Prostate gland (tissue), 2 donors: ENCODE results near the gene SPINT1. TPM values are rescaled to one million over a fixed set of nuclear protein-coding genes. Genes with fewer than 3 reads are reported as not detected.

Experiments
- DNase-seq: peaks from one replicate; pipeline ENCODE4 v3.0.0-alpha.2; 2019; ENCODE audit warnings: low spot score
- H3K27ac ChIP-seq, 2 donors: fragments of 200-600 bp; sonication (generic); 2 replicates each; pipeline ENCODE4 v1.5.1; 2017 to 2019
- H3K27me3 ChIP-seq: fragments of 200-600 bp; sonication (generic); replicated peaks from 2 replicates; pipeline ENCODE4 v1.5.1; 2019; ENCODE audit not compliant: insufficient read depth
- H3K36me3 ChIP-seq, 2 donors: fragments of 200-600 bp; sonication (generic); 1 replicate in 1 of 2; 2 replicates in 1 of 2; pipeline versions ENCODE4 v1.5.1 to v1.8.1; 2017 to 2019
- H3K4me1 ChIP-seq: fragments of 200-600 bp; sonication (generic); replicated peaks from 2 replicates; pipeline ENCODE4 v1.5.1; 2019
- H3K4me3 ChIP-seq, 2 donors: fragments of 200-600 bp; sonication (generic); 2 replicates each; pipeline ENCODE4 v1.5.1; 2017 to 2019
- H3K9me3 ChIP-seq: fragments of 200-600 bp; sonication (generic); 2 replicates; pipeline ENCODE4 v1.5.1; 2017
- POLR2A ChIP-seq: fragments of 450-650 bp; IDR thresholded peaks from one replicate; pipeline ENCODE4 v1.6.1; 2016; ENCODE audit warnings: antibody characterized with exemption, mild to moderate bottlenecking
- POLR2AphosphoS5 ChIP-seq: sonication (generic); formaldehyde crosslinking; IDR thresholded peaks from one replicate; pipeline ENCODE4 v1.6.1; 2017; ENCODE audit warnings: antibody characterized with exemption
- WGBS: methylation state at CpG from one replicate; pipeline ENCODE4 v1.1.5; 2018; 5-methylcytosine and 5-hydroxymethylcytosine counted together
- intact Hi-C: fragments of 100-400 bp; cut with DNase I; formaldehyde crosslinking; loops from one replicate; pipeline ENCODE4 v1.14.2; 2022
- total RNA-seq, 2 donors: library from RNA; depleted of rRNA; stranded (reverse); fragments of >200 nt; gene quantifications; one replicate each; pipeline ENCODE4 v1.1.0, GENCODE V29; 2016
- TF ChIP-seq, protein P1 (sequence below), 4 experiments: fragments of 200-600 bp in 2 of 4; fragments of 450-650 bp in 2 of 4; sonication (generic) in 2 of 4; IDR thresholded peaks; 1 replicate in 3 of 4; 2 replicates in 1 of 4; pipeline ENCODE4 v1.5.1; 2016 to 2019; ENCODE audit warnings: antibody characterized with exemption in 4 of 4, mild to moderate bottlenecking in 2 of 4, moderate library complexity in 2 of 4

SPINT1 gene
- total RNA-seq, 2 donors from 2014 or later: 143 to 295 TPM

DNA sequence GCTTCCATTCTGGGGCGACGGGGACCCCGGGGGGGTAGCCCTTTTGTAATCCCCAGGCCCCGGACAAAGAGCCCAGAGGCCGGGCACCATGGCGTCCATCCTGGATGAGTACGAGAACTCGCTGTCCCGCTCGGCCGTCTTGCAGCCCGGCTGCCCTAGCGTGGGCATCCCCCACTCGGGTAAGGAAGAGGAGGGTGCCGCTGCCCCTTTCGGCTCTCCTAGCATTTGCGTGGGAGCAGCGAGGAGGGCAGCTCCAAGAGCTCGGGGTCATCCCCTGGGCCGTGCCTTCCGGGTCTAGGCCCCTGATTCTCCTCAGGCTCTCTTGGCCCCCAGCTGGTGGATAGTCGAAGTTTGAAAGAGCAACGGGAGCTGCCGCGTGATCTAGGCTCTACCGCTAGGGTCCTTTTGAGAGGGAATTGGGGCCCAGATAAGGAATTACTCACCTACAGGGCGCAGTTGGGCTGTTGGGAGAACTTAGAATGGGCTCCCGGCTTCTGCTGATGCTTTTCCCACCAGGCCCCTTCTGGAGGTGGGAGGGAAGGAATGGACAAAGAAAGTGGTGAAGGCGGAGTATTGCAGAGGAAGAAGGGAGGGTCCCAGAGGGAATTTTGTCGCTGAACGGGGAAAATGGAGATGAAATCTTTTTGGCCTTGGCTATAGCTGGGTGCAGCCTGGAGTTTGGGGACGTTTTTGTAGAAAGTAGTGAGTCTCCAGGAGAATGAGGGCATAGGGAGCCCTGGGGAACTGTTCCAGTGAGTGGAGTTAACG is 51.0 kb downstream of the SPINT1 start:
- Histone ChIP-seq H3K4me3 (peak overlapping the region; percentile 54 to 82), H3K27ac (peak overlapping the region; percentile 91 to 93), H3K9me3 (no peaks in the 10 kb centered on the region), H3K36me3 (peaks cover 4 to 13% of the 10 kb centered on the region in 2 donors), H3K27me3 (no peaks in the 10 kb centered on the region), H3K4me1 (peaks cover 6% of the 10 kb centered on the region)
- intact Hi-C loops: loop anchor here (5.0 to 10.0 kb wide), 4 partner anchors 38 to 300 kb away; partner anchors contain the start of genes KNL1 and RAD51
- DNase-seq: peak; percentile 26
- no peak for TF ChIP-seq POLR2AphosphoS5
- TF ChIP-seq, protein P1, sequence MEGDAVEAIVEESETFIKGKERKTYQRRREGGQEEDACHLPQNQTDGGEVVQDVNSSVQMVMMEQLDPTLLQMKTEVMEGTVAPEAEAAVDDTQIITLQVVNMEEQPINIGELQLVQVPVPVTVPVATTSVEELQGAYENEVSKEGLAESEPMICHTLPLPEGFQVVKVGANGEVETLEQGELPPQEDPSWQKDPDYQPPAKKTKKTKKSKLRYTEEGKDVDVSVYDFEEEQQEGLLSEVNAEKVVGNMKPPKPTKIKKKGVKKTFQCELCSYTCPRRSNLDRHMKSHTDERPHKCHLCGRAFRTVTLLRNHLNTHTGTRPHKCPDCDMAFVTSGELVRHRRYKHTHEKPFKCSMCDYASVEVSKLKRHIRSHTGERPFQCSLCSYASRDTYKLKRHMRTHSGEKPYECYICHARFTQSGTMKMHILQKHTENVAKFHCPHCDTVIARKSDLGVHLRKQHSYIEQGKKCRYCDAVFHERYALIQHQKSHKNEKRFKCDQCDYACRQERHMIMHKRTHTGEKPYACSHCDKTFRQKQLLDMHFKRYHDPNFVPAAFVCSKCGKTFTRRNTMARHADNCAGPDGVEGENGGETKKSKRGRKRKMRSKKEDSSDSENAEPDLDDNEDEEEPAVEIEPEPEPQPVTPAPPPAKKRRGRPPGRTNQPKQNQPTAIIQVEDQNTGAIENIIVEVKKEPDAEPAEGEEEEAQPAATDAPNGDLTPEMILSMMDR (IDR thresholded peaks at IDR 0.05): peak; percentile 22 to 67 (median 47)
- TF ChIP-seq POLR2A: no peak
- WGBS: 1% methylated on average over 32 of the region's 33 CpGs

DNA sequence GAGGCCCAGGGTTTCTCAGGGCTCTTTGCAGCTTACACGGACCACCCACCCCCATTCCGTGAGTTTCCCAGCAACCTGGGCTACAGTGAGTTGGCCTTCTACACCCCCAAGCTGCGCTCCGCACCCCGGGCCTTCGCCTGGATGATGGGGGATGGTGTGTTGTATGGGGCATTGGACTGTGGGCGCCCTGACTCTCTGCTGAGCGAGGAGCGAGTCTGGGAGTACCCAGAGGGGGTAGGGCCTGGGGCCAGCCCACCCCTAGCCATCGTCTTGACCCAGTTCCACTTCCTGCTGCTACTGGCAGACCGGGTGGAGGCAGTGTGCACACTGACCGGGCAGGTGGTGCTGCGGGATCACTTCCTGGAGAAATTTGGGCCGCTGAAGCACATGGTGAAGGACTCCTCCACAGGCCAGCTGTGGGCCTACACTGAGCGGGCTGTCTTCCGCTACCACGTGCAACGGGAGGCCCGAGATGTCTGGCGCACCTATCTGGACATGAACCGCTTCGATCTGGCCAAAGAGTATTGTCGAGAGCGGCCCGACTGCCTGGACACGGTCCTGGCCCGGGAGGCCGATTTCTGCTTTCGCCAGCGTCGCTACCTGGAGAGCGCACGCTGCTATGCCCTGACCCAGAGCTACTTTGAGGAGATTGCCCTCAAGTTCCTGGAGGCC is 55.8 kb downstream of the SPINT1 start:
- no peaks in the 10 kb centered on the region for H3K9me3 ChIP-seq
- peaks cover 9% of the 10 kb centered on the region for H3K4me1 ChIP-seq
- 90% methylated on average over 33 of the region's 33 CpGs for WGBS
- no peak overlapping the region for H3K4me3 ChIP-seq
- H3K36me3 ChIP-seq: peaks cover 4 to 23% of the 10 kb centered on the region in 2 donors
- intact Hi-C loops: loop anchor here (10.0 kb wide), 3 partner anchors 205 to 305 kb away; partner anchors contain the start of genes INO80, KNL1 and RAD51
- TF ChIP-seq, protein P1 (IDR thresholded peaks at IDR 0.05): no peak
- TF ChIP-seq POLR2AphosphoS5 (no peak), POLR2A (no peak)
- no peak for DNase-seq
- H3K27me3 ChIP-seq: no peaks in the 10 kb centered on the region
- H3K27ac ChIP-seq: no peak overlapping the region

DNA sequence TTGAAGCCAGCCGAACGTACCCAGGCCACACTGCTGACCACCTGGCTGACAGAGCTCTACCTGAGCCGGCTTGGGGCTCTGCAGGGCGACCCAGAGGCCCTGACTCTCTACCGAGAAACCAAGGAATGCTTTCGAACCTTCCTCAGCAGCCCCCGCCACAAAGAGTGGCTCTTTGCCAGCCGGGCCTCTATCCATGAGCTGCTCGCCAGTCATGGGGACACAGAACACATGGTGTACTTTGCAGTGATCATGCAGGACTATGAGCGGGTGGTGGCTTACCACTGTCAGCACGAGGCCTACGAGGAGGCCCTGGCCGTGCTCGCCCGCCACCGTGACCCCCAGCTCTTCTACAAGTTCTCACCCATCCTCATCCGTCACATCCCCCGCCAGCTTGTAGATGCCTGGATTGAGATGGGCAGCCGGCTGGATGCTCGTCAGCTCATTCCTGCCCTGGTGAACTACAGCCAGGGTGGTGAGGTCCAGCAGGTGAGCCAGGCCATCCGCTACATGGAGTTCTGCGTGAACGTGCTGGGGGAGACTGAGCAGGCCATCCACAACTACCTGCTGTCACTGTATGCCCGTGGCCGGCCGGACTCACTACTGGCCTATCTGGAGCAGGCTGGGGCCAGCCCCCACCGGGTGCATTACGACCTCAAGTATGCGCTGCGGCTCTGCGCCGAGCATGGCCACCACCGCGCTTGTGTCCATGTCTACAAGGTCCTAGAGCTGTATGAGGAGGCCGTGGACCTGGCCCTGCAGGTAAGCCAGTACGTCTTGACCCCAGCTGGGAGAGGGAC is 56.6 kb downstream of the SPINT1 start:
- DNase-seq: no peak
- H3K27me3 ChIP-seq: no peaks in the 10 kb centered on the region
- 90% methylated on average over 36 of the region's 36 CpGs for WGBS
- H3K4me1 ChIP-seq: peaks cover 7% of the 10 kb centered on the region
- intact Hi-C loops: loop anchor here (10.0 kb wide), 1 partner anchor 214 kb away; the partner anchor contains the start of gene INO80
- TF ChIP-seq POLR2A (no peak), POLR2AphosphoS5 (no peak)
- TF ChIP-seq, protein P1 (IDR thresholded peaks at IDR 0.05): no peak
- no peak overlapping the region for H3K27ac ChIP-seq
- H3K36me3 ChIP-seq: peaks cover 4 to 23% of the 10 kb centered on the region in 2 donors
- no peak overlapping the region for H3K4me3 ChIP-seq
- no peaks in the 10 kb centered on the region for H3K9me3 ChIP-seq

DNA sequence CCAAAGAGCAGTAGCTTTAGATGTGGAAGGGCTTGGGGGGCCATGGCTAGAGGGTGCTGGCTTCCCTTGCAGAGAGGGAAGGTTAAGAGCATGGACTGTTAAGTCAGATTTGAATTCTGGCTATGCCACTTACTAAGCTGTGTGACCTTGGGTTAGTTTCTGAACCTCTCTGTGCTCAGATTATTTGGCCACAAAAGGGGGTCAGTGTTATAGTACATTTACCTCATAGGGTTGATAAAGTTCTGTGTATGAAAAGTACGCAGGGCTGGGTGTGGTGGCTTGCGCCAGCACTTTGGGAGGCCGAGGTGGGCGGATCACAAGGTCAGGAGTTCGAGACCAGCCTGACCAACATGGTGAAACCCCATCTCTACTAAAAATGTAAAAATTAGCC is 57.2 kb downstream of the SPINT1 start:
- no peak for DNase-seq
- peaks cover 8% of the 10 kb centered on the region for H3K4me1 ChIP-seq
- H3K9me3 ChIP-seq: no peaks in the 10 kb centered on the region
- WGBS: 75% methylated on average over 5 of the region's 5 CpGs
- no peaks in the 10 kb centered on the region for H3K27me3 ChIP-seq
- H3K4me3 ChIP-seq: no peak overlapping the region
- peaks cover 4 to 23% of the 10 kb centered on the region in 2 donors for H3K36me3 ChIP-seq
- no peak overlapping the region for H3K27ac ChIP-seq
- intact Hi-C loops: loop anchor here (10.0 kb wide), 1 partner anchor 214 kb away; the partner anchor contains the start of gene INO80
- no peak for TF ChIP-seq POLR2AphosphoS5
- TF ChIP-seq, protein P1 (IDR thresholded peaks at IDR 0.05): no peak
- TF ChIP-seq POLR2A: no peak
